GM21360 (cell line): ENCODE measurements around the gene MRPL3.

Experiments used
- ATAC-seq: cut with Tn5 transposase; IDR thresholded peaks from one replicate; pipeline ENCODE4 v1.9.1; 2021; ENCODE audit warnings: mild to moderate bottlenecking, moderate library complexity; ENCODE audit not compliant: unreplicated experiment

The MRPL3 gene

DNA sequence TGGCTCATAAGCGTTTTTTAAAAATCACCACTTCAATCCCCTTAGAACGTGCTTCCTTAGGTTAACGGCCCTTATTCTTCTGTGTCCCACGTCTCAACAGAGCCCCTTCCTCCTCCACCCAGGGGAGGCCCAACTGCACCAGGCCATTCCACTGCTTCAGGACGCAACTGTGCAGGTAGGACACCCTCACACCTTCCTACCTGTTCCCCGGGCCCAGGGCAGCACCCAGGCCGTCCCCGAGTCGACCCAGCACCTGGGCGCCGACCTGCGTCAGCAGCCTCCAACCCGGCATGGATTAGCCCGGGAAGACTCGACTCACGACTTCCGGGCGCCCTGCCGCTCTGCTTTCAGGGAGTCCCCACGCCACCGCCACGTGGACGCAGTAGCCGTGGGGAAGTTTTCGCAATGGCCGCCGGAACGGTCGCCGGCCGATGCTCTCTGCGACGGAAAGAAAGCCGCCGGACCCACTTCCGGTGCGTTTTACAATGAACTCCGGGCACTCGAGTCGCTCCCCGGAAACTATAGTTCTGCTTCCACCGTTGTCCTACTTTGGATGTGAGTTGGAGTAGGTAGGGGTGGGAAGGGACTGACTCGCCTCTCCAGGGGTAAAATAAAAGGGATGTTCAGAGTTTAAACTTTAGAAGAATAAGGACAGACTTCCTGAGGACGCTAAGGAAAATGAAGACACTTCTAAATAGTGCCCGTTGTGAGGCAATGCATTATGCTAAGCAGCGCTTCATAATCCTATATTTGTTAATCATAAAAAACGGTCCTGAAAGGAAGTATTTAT is at the start of gene MRPL3:
MRPL3 (minus strand) TSS at position 442 of the 790 bp plus-strand sequence; CDS start at position 292, 150 bp downstream.
- peak; percentile 95 for ATAC-seq

DNA sequence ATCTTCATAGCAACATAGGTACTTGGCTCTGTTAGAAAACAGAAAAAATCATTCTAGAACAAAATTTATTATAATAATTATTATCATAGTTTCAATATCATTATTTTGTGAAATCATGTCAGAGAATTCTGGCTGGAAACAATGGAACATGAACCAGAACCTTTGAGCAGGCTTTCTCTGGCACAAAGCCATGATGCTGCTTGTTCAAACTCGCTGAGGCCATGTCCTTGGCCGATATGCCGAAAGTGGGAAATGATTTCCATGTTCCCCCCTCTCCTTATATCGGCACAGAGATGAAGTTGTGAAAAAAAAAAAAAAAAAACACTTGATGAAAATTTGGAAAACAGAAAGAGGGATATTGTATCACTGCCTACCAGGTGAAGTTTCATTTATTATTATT is 49.0 kb upstream of the MRPL3 start:
- no peak for ATAC-seq

DNA sequence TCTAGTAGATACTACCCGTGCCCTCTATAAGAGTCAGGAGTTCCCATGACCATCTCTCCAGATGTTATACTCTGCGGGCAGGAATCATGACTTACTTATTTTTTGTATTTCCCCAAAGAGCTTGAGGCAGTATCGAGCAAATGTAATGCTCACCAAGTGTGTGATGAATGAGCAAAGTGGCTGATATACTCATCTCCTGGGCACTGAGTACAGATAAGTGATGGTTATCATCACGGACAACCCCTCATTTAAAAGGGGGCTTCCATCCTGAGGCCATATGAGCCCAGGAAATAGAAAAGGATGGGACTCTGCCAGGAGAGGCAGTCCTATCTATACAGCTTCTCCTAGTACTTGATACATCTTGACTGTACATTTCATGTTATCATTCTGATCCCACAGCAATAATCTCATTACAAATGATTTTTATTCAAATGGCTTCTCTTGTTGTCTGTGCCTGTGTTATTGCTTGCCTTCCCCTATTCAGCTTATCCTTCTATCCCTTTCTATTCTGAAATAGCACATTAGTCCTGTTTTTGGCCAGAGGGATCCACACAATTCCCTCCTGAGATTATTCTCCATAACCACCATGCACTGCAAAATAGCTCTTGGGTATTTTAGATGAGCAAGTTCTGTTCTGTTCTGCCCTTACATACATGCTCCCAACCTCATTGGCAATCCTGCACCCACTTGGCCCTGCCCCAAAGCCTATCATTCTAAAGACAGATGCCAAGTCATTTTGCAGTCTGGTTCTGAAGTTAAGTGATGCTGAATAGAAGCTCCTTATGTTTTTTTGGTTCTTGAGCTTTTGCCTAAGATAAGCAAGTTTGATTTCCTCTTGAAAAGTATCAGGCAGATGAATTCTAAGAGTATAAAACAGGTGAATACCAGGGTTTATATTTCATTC is 48.0 kb upstream of the MRPL3 start:
- ATAC-seq: no peak

DNA sequence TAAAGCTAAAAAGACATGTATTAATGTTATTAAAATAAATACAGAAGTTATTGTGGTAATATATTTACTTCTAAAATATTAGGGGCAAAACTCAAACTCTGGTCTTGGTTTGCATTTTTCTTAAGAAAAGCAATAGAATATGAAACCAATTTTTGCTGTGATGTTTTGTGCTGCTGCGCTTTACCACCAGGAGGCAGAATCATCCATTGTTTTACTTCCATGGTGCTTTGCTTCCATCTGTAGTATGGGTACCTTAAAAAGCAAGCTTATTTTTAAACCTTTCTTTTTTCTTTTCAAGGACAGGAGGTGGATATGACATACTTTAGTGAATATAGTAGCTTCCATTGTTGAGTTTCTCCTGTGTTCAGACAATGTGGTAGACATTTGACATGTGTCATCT is 46.6 kb upstream of the MRPL3 start:
- ATAC-seq: no peak

DNA sequence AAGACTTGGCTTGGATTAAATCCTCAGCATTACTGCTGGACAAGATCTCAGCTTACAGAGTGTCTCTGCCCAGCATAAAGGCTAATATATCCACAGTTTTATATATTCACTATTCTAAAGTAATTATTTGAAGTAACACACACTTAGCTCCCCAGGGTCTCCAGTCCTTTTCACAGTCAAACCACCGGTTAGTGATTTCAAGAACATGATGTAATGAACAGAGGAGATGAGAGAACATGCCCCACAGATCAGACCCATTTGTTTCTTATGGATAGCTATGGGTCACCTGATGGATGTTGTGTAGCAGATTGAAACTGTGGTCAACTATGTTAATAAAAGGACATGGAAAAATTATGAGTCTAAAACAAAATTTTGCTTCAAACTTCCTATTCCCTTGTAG is 44.8 kb upstream of the MRPL3 start:
- ATAC-seq: no peak

DNA sequence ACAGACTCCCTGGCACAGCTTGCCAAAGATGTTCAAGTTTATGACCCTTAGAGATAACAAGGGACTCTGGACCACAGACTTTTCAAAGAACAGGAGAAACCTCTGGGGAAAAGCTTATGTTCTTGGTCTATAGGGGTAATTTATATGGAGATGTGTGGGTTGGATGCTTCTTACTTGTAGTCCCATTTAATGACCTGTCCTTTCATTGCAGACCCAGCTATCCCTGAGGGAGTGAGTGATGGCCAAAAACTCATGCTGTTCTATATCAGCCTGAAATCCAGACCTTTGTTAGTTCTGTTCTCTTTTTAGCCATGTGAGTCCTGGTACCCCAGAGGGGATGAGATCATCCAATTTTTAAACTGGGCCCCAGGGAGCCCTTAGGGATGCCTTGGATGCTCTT is 43.7 kb upstream of the MRPL3 start:
- no peak for ATAC-seq

DNA sequence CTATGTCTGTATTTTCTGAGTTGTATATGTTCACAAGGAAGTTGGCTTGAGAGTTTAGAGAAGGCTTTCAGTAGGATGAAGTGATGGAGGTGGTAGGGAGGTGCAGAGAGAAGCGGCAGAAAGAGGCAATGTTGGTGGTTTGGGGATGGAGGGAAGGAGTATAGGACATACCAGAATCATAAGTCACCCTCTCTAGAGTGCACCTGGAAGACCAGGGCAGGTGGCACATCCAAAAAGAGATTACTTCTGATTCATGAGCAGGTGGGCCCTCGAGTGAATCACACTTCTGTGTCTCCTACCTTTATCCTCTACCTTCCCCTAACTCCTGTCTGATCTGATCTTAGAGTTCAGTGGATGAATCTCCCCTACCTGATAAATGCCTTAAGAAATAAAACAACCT is 41.8 kb upstream of the MRPL3 start:
- ATAC-seq: no peak

DNA sequence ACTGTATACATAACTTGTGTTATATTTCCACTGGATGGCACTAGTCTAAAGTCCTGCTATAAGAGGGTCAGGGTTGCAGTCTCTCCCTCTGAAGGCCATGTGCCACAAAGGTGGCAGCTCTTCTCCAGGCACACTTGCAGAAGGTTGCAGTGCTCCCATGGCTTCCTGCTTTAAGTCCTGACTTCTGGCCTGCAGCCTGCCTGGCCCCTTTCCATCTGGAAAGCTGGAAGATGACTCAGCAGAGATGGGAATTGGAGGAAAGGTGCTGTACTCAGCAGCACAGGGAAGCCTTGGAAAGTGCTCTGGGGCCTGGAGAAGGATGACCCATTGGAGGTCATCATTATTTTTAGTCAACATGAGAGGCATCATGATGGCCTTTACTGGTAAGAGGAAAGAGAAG is 40.9 kb upstream of the MRPL3 start:
- ATAC-seq: no peak

DNA sequence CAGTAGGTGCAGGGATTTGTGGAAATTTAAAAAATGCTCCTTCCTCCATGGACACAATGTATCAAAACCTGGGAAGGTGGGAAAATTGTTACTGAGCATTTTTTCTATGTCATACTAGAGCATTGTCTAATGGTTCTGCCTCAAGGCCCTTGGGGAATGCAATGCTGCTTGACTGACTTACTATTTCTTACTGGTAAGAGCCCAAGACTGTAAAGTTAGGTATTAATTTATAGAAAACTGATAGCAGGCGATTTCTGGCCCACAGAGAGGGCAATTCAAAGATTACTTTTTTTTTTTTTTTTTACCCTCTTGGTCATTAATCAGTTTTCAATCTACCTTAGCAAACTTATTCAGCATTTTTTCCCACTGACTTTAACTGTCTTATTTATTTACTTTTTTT is 38.5 kb upstream of the MRPL3 start:
- ATAC-seq: no peak

DNA sequence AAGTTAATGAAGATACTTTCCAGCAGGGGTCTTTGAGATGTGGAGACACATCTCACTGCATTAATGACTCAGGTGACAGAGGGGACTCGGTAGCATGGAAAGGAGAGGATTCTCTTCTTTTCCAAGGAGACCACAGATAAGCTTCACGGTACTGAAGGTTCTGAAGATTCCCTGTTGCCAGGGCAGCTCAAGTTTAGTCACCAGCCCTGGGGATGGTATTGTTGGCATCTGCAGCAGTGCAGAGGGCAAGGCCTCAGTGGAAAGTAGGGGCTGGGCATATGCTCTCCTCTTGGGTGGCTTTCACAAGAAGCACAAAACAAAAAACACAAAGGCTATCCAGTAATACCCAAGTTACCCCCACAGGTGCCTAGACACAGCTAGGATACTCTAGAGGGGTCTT is 38.0 kb upstream of the MRPL3 start:
- no peak for ATAC-seq

DNA sequence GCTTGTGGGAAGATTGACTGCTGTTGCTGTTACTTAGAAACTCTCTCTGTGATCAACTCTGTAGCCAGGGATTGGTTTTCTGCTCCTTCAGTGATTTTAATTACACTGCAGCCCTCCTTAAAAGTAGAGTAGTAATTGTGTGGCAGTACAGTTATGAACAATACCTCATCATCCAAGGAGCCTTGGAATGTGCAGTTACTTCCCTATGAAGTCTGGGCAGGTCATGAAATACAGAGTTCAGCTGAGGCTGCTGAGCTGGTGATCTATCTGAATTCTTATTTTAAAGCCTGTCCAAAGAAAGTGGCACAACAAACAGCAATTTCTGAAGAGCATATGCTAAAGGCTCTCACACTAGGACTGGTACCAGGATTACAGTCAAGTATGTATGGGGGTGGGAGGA is 37.4 kb upstream of the MRPL3 start:
- ATAC-seq: no peak

DNA sequence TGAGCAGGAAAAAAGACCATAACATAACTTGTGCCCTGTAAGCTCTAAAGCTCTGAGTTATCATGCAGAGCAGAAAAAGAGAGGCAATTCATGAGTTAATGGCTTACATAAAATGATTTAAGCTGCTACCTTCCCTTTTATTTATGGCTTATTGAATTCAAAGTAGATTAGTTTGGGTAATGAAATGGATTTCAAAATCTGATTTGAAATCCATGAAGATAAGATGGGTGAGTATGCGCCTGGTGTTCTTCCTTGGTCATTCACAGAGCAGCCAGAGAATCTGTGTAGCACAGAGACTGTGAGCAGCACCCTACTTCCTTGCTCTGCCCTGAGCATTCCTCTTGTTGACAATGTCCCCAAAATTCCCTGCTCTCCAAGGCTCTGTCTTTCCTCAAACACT is 36.2 kb upstream of the MRPL3 start:
- ATAC-seq: no peak

DNA sequence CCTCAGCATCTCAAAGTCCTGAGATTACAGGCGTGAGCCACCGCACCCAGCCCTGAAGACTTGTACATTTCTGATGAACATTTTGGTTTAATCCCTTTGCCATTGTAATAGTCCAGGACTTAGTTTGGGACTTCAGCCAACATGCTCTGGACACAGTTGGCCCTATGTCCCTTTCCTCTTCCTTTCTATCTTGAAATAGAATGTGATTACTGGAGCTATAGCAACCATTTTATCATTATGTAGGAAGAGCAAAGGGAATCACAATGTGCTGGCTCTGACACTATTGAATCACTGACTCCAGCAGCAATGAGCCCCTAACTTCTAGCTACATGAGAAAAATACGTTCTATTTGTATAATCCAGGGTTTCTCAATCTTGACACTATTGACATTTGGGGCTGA is 34.8 kb upstream of the MRPL3 start:
- no peak for ATAC-seq

DNA sequence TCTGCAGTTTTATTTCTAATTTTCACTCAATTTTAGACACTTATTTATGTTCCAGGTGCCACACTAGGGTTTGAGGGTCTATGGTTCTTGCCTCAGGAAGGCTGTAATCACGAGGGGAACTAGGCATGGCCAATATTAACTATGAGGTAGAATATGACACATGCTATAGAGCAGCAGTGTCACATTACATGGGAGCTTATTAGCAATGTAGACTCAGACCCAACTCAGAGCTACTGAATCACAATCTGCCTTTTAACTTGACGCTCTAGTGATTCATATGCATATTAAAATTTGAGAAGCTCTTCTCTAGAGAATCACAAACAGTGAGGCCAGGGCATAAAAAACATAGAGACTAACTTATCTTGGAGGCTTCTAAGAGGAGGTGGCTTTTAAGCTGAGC is 32.8 kb upstream of the MRPL3 start:
- ATAC-seq: no peak

DNA sequence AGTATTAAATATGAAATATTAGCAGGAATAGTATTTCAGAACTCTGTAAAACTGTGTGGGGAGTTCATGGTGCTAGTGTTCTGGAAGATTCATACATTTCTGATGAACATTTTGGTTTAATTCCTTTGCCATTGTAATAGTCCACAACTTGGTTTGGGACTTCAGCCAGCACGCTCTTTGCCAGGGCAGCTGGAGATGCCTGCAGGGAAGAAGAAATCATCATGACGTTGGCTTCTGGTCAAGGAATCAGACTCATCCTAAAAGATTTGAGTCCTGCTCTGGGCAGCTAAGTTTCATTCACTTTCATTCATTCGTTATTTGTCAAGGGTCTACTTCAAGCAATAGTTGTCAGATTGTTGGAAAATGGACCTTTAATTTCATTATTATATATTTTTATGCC is 32.4 kb upstream of the MRPL3 start:
- ATAC-seq: no peak

DNA sequence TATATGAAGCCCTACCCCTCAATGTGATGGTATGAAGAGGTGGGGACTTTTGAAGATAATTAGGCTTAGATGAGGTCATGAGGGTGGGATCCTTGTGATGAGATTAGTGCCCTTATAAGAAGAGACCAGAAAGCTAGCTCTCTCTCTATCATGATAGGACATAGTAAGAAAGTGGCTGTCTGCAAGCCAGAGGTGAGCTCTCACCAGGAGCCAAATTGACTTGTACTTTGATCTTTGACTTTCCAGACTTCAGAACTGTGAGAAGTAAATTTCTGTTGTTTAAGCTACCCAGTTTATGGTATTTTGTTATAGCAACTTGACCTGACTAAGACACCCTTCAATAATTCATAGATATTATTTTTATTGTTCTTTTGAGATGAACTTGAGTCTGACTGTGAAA is 29.9 kb upstream of the MRPL3 start:
- no peak for ATAC-seq

DNA sequence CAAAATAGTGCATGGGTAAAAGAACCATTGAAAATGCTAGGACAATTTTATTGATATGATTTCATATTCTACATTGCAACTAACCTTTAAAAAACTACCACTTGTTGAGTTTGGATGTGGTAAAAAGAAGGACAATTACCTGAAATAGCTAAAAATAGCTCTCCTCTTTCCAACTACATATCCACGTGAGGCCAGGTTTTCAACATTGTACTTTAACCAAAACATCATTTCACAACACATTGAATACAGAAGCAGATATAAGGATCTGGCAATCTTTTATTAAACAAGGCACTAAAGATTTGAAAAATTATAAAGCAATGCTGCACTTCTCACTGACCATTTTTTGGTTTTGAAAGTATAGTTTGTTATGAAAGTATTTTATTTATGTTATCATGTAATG is 28.1 kb upstream of the MRPL3 start:
- ATAC-seq: no peak

DNA sequence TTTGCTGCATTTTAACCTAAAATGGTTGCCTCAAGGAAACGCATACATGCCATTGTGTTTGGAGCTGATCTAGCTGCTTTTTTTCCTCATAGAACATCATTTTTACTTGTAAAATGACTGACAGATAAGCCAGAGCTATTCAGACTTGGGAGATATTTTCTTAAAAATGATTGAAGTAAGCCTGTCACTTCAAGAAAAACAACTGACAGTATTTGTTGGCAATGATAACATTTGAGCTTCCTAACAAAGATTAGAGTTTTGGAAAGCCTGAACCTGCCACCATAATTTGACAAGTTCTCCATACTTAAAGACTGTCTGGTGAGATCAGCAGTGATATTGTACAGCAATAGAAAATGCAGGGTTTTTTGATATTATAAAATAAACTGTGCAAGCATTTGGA is 27.6 kb upstream of the MRPL3 start:
- ATAC-seq: no peak

DNA sequence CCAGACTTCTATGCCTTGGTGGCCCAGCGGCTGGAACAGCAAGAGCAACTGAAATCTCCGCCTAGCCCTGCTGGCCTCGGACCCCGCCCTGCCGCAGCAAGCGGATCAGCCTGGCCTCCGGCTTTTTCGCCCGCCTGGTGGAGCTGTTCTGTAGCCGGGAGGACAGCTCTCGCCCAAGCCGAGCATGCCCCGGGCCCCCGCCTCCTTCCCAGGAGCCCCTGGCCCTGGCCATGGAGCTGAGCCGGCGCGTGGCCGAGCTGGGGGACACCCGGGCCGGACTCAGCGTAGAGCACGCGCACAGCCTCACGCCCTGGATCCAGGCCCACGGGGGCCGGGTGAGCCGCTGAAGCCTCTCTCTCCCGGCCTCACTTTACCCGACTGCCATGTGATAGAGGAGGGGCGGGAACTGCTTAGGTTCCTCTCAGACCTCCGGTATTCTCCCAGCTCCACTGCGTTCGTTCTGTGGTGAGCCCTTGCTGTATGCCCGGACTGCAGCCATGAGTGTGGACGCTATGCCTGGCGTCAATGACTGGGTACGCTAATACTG is 24.1 kb upstream of the MRPL3 start:
- ATAC-seq: no peak

DNA sequence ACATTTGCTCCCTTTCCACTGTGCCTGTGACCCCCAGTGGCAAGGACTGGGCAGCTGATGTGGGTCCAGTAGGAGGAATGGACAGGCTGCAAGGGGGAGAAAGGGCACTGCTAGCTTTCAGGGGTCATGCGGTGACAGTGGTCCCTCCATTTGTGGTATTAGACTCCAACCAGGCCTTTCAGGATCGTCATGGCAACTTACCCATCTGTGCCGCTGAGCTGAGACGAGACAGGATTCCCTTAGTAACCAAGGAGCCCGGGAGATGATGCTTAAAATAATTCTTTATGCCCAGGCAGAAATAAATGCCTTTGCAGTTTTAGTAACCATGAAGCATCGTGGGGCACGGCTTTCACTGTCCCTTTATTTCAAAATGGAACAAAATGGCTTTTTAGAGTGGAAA is 15.9 kb upstream of the MRPL3 start:
- no peak for ATAC-seq

DNA sequence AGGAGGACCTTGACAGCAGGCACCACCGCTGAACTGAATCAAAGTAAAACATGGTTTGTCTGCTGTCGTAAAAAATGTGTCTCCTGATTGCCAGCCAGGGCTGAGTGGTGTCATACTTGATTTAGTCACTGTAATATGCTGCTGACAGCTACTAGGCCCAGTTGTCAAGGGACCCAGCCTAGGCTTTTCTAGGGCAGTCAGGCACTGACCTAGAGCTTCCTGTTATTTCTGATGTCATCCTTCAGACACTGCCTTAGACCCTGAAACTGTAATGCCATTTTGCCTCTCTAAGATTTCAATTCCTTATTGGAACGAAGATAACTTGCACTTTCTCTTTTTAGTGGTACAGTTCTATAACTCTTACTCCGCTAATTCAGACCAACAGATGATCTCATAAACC is 2.6 kb upstream of the MRPL3 start:
- ATAC-seq: no peak

DNA sequence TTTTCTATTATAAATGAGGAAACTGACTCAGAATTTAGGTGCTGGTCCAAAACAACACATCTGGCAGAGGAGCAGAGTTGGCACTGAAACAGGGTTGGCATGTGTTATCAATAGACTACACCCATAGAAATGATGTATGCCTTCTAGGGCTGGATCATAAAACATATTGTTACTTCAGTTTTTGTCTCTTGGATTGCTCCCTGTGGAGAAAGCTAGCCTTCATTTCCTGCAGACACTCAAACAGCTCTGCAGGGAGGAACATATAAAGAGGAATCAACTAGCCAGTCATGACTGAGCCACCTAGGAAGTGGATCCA is 507 bp upstream of the MRPL3 start:
- no peak for ATAC-seq
